ELR (cell line): ENCODE measurements around the gene BOC.

Experiments used
- DNase-seq: peaks from one replicate; pipeline ENCODE4 v3.0.0-alpha.2; 2015; ENCODE audit warnings: low read depth

Gene BOC

DNA sequence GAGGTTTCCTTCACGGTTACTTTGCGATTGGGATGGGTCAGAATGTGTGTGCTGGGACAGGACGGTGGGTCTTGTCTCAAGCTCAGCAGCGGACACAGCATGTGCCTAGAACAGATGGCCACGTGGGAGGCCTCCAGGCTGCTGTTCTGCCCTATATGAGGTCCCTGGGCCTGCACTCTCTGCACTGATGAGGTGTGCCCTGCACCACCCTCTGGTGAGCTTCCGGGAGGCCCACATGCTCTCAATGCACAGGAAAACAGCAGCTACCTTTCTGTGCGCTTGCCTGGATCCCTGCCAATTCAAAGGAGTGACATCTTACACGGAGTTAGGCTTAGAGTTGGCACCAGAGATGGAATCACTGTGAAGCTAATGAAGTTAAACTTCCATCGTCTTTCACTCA is 59.8 kb downstream of the BOC start:
- no peak for DNase-seq

DNA sequence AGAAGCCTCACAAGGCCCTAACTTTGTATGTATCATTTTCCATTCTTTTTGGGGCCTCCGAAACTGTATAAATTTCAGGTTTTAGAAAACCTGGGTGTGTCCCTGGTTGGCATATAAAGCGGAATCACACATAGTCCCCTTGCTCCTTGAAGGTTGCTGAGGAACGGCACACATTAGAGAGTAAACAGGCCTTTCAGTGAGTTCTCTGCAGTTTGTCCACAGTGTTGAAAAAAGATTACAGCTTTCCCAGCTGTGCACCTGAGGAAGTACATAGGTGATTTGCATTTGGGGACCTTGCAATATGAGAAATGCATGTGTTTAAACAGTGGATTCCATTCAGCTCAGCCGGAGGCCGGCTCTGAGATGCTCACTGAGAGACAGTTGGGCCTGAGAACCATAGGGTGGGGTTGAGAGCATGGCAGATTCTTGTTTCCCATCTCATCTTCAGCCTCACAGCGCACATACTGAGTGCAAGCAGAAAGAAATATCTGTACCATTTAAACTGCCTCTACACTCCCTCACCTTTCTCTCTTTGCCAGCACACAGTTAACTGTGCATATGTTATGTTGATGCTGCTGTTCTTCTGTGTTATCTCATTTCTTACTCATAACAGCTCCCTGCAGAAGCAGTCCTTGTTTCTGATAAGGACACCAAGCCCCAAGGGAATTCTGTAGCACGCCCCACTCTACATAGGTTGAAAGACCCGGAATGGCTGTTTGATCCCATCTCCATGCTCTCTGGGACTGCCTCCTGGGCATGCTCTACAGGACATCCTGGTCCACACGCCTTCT is 60.4 kb downstream of the BOC start:
- DNase-seq, result no peak

DNA sequence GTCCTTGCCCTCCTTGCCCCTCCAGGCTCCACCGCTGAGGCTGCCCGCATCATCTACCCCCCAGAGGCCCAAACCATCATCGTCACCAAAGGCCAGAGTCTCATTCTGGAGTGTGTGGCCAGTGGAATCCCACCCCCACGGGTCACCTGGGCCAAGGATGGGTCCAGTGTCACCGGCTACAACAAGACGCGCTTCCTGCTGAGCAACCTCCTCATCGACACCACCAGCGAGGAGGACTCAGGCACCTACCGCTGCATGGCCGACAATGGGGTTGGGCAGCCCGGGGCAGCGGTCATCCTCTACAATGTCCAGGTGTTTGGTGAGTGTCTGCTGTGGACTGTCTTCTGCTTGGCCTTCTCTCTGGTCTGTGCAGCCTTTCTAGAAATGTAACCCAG is 61.0 kb downstream of the BOC start:
- DNase-seq, result no peak

DNA sequence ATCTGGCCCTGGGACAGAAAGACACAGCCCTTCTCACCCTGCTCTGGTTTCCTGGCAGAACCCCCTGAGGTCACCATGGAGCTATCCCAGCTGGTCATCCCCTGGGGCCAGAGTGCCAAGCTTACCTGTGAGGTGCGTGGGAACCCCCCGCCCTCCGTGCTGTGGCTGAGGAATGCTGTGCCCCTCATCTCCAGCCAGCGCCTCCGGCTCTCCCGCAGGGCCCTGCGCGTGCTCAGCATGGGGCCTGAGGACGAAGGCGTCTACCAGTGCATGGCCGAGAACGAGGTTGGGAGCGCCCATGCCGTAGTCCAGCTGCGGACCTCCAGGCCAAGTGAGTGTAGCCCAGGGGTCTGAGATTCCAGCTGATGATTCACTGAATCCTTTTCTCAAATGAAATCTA is 61.7 kb downstream of the BOC start:
- no peak for DNase-seq

DNA sequence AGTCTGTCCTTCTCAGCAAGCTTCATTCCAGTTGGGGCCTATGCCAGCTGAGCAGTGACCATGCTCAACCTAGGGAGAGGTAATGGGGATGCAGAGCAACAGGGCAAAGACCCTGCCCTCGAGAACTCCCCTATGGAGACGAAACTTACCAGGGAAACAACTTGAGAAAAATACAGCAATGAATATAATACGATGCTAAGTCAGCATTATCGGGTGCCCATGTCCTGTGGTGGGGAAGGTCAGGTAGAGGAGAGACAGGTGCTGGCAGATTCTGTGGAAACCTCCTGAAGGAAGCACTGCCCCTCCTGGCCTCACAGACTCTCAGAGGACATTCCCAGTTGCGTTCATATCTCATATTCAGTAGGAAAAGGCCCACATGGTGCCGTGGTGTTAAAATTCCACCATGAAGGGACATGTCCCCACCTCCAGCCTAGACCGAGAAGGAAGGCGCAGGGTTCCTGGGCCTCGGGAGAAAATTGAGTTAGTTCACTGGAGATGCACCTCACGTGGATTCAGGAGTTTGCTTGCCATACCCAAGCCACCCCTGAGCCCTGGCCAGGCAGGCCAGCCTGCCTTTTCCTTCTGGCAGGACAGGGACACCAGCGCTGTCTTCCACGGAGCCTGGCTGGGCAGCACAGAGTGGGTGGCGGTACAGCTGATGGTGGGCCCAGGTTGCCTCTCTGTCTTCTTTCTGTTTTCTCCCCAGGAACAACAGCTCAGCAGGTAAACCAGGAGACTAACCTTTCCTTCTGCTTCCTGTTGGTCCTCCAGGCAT is 62.4 kb downstream of the BOC start:
- DNase-seq, result no peak

DNA sequence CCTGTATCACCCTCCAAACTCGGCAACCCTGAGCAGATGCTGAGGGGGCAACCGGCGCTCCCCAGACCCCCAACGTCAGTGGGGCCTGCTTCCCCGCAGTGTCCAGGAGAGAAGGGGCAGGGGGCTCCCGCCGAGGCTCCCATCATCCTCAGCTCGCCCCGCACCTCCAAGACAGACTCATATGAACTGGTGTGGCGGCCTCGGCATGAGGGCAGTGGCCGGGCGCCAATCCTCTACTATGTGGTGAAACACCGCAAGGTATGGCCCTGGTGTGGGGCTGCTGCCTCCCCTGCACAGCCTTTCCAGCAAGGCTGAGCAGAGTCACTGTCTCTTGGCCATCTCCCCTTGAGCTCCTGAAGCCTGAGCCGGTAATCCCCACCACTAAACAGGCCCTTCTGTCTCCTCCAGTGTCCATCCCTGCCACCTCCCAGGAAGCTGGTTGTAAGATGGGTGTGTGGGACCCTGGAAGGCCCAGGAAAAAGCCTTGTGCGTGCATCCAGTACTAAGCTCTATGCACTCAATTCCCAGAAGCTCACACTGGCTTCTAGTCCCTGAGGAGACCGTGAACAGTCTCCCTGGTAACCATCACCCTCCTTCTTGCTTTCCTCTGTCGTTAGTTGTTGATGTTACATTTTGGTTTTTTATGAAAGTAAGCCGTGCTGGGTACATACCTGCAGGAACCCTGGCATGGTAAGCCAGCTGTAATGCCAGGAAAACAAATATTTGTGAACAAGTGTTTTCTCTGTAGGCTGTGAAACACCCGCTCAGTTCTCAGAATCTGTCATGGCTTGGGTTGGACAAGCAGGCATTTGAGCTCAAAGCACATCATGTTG is 63.3 kb downstream of the BOC start:
- DNase-seq, result no peak

DNA sequence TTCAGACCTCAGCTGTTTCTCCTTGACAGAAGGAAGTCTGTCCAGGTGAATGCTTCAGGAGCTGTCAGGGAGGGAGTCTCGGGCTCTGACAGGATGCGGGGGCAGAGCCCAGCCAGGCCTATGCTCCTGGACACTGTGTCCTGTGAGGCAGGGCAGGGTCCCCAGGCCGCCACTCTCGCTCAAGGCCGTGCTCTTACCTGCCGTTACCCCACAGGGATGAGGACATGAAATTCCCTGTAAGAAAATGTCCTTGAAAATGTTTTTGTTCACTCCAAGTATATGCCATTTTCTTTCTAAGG is 63.9 kb downstream of the BOC start:
- DNase-seq, result no peak

DNA sequence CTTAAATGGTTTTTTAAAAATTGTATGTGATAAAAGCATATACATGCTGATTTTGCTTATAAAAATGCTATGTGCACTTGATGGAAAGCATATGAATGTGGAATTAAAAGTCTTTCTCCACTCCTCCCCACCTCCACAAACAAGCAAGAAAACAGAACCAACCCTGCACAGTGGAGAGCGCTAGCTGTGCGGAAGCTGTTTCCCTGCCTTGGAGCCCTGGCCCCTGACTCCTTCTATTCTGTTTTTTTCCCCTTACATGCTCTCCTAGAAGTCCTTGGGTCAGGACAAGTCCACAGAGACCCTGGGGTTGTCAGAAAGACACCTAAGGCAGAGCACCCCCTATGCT is 64.2 kb downstream of the BOC start:
- no peak for DNase-seq

DNA sequence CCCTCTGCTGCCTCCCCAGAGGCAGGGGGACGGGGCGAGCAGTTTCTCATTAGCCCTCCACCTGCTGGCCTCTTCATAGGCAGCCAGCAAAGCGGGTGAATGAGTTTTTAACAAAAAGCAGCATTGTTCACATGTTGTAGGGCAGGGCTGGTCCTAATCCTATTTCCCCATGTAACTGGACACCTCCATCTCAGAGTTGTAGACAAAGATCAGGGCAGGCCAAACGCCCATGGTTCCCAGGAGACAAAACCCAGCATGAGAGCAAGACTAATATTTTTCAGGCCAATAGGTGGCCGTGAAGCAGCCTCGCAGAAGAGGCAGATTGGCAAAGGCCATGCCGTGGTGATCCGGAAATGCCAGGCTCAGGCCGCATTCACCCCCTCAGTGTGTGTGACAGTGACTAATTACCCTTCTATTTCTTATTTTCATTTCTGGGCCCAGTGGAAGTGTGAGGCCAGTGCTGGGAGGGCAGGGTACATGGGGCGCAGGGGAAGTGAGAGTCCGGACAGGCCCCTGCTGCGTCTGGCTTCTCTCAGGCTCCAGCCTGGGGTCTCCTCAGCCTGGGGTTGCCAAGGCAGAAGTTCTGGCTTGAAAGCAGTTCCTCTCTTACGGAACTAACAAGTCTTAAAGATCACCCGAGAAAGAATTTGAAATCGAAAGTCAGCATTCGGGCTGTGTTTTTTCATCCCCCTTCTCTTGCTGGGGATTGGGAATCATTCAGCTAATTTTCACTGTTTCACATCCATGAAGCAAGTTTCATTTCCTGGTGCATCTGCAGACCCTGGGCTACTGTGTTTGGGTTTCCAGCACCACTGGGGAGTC is 64.8 kb downstream of the BOC start:
- DNase-seq, result peak; percentile 61

DNA sequence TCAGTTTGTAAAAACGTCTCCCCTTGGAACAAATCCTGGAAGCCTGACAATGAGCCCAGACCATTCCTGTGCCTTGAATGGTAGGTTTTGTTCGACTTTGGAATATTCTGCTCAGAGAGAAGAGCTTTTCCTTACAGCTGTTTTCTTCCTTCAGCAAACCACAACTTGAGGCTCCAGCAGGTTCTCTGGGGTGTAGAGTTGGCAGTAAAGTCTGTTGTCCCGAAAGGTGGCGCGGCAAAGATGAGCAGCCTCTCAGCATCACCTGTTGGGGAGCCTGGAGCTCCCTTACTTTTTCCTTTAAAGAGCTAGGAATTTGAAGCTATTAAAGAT is 65.4 kb downstream of the BOC start:
- DNase-seq, result no peak

DNA sequence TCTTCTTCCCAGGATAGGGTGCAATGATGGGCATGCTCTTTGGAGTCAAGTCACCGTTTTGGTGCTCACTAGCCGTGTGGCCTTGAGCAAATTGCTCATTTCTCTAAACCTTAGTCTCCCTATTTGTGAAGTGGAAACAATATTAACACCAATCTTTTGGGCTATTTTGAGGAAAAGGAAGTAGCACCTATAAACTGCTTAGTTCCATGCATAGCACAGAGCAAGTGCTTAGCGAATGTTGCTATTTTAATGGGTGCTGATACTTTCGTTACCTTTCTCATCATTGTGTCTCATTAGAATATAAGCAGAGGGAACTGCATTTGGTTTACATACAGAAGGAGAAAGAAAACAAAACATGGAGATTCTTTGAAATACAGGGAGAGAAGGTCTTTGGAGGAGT is 66.1 kb downstream of the BOC start:
- DNase-seq, result no peak

DNA sequence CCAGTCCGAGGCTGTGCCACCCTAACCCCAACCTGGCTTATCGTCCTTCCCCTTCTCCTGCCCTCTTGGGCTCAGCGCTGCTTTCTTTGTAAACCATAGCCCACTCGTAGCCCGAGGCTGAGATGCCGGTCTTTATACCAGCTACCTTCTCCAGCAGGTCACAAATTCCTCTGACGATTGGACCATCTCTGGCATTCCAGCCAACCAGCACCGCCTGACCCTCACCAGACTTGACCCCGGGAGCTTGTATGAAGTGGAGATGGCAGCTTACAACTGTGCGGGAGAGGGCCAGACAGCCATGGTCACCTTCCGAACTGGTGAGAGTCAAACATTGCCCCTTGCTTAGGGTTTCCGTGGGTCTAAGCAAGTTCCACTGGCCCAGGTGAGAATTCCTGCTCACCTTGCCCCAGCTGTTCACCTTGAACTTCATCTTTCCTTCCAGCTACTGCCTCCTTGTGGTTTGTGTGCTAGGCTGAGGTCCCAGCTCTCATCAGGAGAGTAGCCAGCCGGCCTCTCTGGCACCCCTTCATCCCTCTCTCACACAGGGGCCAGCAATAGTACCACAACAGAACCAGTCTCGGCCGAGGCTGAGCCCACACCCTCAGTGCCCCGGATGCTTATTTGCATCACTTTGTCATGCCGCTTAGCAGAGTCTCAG is 66.7 kb downstream of the BOC start:
- no peak for DNase-seq

DNA sequence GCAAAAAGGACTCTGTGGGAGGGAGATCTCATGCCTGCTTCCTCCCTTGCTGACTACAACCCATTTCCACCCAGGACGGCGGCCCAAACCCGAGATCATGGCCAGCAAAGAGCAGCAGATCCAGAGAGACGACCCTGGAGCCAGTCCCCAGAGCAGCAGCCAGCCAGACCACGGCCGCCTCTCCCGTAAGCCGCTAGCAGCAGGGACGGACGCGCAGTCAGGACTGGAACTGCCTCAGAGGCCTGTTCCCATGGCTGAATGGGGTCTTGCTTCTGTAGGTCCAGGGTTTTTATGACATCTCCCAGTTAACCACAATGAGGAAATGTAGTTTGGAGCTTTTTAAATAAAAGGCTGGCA is 67.2 kb downstream of the BOC start:
- DNase-seq, result no peak

DNA sequence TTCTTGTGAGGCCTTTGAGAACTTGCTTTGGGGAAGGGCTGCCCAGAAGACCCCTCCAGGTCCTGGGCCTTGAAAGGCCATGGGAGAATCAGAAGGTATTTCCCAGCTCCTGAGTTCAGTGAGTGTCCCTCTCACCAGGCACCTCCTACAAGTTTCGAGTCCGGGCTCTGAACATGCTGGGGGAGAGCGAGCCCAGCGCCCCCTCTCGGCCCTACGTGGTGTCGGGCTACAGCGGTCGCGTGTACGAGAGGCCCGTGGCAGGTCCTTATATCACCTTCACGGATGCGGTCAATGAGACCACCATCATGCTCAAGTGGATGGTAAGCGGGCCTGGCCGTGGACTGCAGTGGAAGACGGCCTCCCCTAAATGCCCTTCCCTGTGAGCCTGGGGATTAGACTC is 68.3 kb downstream of the BOC start:
- DNase-seq, result no peak

DNA sequence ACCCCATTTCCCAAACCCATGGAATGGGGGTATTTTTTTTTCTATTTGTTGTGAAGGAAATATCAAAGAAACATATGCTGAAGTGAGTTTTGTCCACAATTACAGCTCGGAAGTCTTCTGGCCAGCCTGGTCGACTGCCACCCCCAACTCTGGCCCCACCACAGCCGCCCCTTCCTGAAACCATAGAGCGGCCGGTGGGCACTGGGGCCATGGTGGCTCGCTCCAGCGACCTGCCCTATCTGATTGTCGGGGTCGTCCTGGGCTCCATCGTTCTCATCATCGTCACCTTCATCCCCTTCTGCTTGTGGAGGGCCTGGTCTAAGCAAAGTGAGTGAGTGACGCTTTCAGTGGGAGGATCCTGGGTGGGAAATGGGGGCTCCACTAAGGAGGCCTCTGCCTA is 71.9 kb downstream of the BOC start:
- DNase-seq, result no peak

DNA sequence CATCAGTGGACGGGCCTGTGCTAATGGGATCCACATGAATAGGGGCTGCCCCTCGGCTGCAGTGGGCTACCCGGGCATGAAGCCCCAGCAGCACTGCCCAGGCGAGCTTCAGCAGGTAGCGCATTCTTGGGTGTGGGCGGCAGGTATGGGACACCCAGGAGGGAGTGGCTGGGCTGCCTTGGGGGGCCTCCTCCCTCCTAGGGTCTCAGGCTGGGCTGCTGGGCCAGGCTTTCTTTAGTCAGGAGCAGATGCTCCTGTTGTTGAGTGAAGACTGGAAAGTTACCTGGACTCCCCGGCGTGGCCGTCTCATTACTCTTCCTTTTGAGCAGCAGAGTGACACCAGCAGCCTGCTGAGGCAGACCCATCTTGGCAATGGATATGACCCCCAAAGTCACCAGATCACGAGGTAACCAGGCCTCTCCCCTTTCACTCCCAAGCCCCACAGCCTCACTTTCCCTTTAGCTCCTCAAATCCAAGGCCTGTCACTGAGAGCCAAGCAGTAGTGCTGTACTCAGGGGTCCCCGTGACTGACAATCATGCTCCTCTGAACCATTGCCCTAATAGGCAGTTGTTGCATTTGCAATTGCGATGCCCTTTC is 73.2 kb downstream of the BOC start:
- DNase-seq, result no peak

DNA sequence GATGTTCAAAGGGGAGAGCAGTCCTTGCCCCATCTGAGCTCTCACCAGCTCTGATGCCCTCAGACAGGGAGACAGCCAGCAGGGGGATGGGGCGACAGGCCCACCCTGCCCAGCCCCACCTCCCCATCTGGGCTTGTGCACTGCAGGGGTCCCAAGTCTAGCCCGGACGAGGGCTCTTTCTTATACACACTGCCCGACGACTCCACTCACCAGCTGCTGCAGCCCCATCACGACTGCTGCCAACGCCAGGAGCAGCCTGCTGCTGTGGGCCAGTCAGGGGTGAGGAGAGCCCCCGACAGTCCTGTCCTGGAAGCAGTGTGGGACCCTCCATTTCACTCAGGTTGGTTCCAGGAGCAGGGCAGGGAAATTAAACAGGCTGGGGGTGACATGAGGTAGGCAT is 73.9 kb downstream of the BOC start:
- no peak for DNase-seq

DNA sequence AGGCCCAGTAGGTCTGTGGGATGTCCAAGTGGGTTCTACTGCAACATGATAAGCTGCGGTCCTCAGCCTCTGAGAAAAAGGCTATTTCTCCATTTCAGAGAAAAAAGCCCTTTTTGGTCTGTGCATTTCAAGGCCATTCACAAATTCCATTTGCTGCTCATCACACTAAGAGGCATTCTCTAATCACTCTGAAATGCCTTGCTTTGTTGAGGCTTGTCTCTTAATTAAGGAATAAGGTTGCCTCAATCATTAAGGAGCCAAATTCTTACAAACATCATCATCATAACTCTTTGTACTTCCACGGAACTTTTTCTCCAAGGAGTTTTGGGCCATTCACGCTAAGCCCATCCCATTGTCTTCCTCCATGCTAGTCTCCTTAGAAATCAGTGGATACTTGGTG is 74.4 kb downstream of the BOC start:
- no peak for DNase-seq

DNA sequence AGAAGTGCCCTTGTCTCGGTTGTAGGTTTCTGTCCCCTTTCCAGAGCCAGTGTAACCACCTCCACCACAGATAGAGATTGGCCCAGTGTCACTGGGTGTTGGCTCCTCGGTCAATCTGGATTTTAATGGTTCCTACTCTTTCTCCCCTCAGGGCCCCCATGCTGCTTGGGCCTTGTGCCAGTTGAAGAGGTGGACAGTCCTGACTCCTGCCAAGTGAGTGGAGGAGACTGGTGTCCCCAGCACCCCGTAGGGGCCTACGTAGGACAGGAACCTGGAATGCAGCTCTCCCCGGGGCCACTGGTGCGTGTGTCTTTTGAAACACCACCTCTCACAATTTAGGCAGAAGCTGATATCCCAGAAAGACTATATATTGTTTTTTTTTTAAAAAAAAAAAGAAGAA is 75.2 kb downstream of the BOC start:
- DNase-seq, result no peak

DNA sequence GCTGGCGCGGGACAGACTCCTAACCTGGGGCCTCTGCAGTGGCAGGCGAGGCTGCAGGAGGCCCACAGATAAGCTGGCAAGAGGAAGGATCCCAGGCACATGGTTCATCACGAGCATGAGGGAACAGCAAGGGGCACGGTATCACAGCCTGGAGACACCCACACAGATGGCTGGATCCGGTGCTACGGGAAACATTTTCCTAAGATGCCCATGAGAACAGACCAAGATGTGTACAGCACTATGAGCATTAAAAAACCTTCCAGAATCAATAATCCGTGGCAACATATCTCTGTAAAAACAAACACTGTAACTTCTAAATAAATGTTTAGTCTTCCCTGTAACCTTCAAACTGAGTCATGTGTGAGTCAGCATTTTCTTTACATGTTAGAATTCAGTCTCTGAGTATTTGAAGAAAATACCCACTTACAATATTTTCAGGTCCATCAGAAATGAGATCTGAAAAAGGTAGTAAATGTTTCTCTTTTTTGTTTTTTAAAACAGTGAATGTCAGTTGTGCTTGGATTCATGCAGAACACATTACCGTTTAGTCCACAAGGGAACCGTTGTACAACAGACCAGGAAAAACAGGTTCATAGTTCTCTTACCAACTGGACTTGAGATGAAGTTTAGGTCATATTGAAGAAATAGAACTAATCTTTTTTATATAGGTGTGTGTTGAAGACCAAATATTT is 75.9 kb downstream of the BOC start:
- peak; percentile 87 for DNase-seq
